Coronary artery (tissue), 2 donors: ENCODE data around the gene CALML3.

ENCODE experiments used
- DNase-seq: peaks from one replicate; pipeline ENCODE4 v3.0.0-alpha.2; 2017; ENCODE audit warnings: low spot score
- H3K27ac ChIP-seq, 2 donors: fragments of 200-600 bp; sonication (generic); one replicate each; pipeline ENCODE4 v1.5.1; 2016 to 2019
- H3K4me3 ChIP-seq: fragments of 200-600 bp; sonication (generic); 2 replicates; pipeline ENCODE4 v1.5.1; 2016; ENCODE audit warnings: mild to moderate bottlenecking, moderate library complexity
- TF ChIP-seq, protein P1 (sequence below): fragments of 200-600 bp; sonication (generic); IDR thresholded peaks from one replicate; pipeline ENCODE4 v1.5.1; 2019; ENCODE audit warnings: antibody characterized with exemption

CALML3 gene

DNA sequence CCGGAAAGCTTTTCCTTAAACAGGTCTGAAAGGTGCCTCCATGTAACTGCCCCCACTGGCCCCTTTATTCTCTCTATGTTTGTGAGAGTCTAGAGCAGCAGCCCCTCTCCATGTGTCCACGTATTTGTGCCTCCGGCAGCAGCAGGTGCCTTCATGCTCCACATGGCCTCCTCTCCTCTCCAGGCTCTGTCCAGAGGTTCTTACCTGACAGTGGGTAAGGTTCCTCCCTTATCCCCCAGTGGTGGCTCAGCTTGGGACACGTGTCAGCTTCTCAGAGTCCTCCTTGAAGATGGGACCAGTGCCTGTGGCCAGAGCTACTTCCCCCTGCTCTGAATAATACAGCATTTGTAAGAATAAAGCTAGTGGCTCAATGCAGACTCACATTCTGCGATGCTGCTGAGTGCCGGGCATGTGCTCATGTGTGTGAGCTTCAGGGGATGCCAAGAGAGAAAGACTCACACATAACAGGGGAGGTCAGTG is 7.9 kb downstream of the CALML3 start:
- Histone ChIP-seq H3K27ac (no peak overlapping the region), H3K4me3 (no peak overlapping the region)
- no peak for DNase-seq
- TF ChIP-seq, protein P1, sequence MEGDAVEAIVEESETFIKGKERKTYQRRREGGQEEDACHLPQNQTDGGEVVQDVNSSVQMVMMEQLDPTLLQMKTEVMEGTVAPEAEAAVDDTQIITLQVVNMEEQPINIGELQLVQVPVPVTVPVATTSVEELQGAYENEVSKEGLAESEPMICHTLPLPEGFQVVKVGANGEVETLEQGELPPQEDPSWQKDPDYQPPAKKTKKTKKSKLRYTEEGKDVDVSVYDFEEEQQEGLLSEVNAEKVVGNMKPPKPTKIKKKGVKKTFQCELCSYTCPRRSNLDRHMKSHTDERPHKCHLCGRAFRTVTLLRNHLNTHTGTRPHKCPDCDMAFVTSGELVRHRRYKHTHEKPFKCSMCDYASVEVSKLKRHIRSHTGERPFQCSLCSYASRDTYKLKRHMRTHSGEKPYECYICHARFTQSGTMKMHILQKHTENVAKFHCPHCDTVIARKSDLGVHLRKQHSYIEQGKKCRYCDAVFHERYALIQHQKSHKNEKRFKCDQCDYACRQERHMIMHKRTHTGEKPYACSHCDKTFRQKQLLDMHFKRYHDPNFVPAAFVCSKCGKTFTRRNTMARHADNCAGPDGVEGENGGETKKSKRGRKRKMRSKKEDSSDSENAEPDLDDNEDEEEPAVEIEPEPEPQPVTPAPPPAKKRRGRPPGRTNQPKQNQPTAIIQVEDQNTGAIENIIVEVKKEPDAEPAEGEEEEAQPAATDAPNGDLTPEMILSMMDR = no peak

- Histone ChIP-seq H3K4me3 (no peak overlapping the region), H3K27ac (no peak overlapping the region)
- peak; percentile 69 for DNase-seq
- TF ChIP-seq, protein P1 = no peak
These were observed 8.5 kb downstream of the CALML3 start for GRCh38 chr10:5533098-5533731.

GRCh38 chr10:5534051-5534821 is 9.5 kb downstream of the CALML3 start:
- no peak overlapping the region for H3K4me3 ChIP-seq
- TF ChIP-seq, protein P1 = no peak
- DNase-seq = peak; percentile 75
- peak overlapping the region; percentile 79 to 84 for H3K27ac ChIP-seq

DNA sequence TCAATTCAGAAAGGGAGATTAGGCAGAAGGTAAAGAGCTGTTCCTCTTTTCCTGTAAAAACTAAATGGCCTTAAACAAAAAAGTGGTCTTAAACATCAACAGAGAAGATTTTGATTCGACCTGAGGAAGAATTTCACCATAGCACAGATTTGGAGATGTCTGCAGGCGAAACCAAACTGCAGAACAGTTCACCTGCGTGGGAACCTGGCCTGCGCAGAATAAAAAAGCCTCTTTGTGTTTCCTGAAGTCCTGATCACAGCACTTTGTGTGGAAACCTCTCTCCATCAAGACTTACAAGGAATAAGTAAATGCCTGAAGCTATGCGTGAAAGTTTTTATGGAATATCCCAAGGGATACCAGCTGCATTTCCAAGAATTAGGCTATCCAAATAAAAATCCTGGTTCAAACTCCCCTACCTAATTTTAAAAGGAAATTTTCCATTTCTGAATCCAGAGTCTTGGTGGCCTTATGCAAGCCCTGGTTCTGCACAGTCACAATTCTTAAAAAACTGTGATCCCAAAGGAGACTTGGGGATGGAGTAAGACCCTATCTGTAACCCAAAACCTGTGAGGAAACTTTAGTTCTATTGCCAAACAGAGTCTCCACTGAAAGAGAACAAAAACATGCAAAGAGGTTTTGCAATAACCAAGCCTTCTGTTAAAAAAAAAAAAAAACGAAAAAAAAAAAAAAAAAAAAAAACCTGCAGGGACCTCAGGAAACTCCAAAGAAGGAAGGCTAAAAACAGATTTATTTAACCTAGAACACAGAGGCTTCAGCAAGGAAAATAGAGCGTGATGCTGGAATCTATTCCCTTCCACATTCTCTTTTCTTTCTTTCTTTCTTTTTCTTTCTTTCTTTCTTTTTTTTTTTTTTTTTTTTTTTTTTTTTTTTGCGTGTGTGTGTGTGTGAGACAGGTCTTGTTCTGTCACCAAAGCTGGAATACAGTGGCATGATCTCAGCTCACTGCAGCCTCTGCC is 10.4 kb downstream of the CALML3 start:
- peak overlapping the region; percentile 28 for H3K4me3 ChIP-seq
- DNase-seq = peak; percentile 47
- H3K27ac ChIP-seq = peak overlapping the region; percentile 79 to 84
- TF ChIP-seq, protein P1 = no peak

DNA sequence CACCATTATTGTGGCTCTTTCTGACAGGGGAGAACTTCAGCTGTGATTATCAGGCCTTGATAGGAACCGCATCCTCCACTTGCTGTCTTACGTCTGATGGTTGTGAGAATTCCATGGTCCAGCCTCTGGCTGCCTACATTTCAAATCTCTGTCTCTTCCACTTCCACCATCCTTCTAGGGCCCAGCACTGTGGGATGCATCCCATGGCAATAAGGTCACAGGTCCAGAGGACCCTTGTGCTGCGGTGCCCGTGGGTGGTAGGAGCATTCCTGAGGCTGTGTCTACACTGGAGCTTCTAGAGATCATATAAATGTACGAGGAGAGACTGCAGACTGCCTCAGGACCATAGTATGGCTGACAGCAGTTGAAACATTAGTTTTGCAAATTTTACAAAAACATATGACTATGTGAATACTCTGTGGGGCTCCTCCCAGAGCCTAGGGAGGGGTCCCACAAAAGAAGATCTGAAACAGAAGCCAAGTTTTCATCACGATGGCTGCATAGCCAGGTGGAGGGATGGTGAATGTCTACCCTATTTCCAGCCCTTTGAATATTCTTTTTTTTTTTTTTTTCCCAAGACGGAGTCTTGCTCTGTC is 11.8 kb downstream of the CALML3 start:
- TF ChIP-seq, protein P1 = no peak
- no peak overlapping the region for H3K4me3 ChIP-seq
- peak; percentile 46 for DNase-seq
- H3K27ac ChIP-seq = peak overlapping the region; percentile 69 to 84

DNA sequence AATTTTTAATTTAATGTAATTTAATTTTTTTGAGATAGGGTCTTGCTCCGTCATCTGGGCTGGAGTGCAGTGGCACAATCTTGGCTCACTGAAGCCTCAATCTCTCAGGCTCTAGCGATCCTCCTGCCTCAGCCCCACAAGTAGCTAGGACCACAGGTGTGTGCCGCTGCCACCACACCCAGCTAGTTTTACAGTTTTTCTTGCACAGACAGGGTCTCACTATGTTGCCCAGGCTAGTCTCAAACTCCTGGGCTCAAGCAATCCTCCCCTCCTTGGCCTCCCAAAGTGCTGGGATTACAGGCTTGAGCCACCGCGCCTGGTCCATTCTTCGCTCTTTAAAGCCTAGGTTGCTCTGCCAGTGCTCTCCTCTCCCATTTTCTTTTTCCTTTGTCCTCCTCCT is 12.9 kb downstream of the CALML3 start:
- TF ChIP-seq, protein P1 = no peak
- DNase-seq = peak; percentile 24
- Histone ChIP-seq H3K4me3 (no peak overlapping the region), H3K27ac (no peak overlapping the region)
